Esophagus squamous epithelium (tissue), 5 donors: Measurements from ENCODE around the gene SLC39A1. TPM values are rescaled to one million over a fixed set of nuclear protein-coding genes. Genes with fewer than 3 reads are reported as not detected.

Source experiments
- DNase-seq: peaks from one replicate; lab custom pipeline; 2025; lab: John Stamatoyannopoulos, UW
- H3K27ac ChIP-seq, 4 donors: fragments of 200-600 bp; sonication (generic); one replicate each; pipeline ENCODE4 v1.5.1; 2016 to 2019; ENCODE audit warnings: mild to moderate bottlenecking in 1 of 4
- H3K27me3 ChIP-seq, 4 donors: fragments of 200-600 bp; sonication (generic); 1 replicate in 3 of 4; 2 replicates in 1 of 4; pipeline versions ENCODE4 v1.5.1 to v1.6.0; 2017 to 2021; ENCODE audit warnings: antibody characterized with exemption in 1 of 4
- H3K36me3 ChIP-seq, 3 donors: fragments of 200-600 bp; sonication (generic); one replicate each; pipeline ENCODE4 v1.5.1; 2016 to 2019
- H3K4me1 ChIP-seq, 3 donors: fragments of 200-600 bp; sonication (generic); one replicate each; pipeline ENCODE4 v1.5.1; 2017 to 2019
- H3K4me3 ChIP-seq, 4 donors: fragments of 200-600 bp; sonication (generic); 1 replicate in 3 of 4; 2 replicates in 1 of 4; pipeline ENCODE4 v1.5.1; 2016 to 2019; ENCODE audit warnings: mild to moderate bottlenecking in 2 of 4, moderate library complexity in 1 of 4
- H3K9me3 ChIP-seq, 3 donors: fragments of 200-600 bp; sonication (generic); one replicate each; pipeline ENCODE4 v1.5.1; 2016 to 2019
- POLR2A ChIP-seq, 4 donors: fragments of 450-650 bp; IDR thresholded peaks; one replicate each; pipeline ENCODE4 v1.6.1; 2017; ENCODE audit warnings: antibody characterized with exemption in 4 of 4, mild to moderate bottlenecking in 4 of 4, moderate library complexity in 3 of 4
- WGBS, 2 donors: methylation state at CpG; one replicate each; pipeline ENCODE4 v1.1.5; 2018; 5-methylcytosine and 5-hydroxymethylcytosine counted together
- intact Hi-C: fragments of 100-400 bp; cut with DNase I; formaldehyde crosslinking; loops from one replicate; pipeline ENCODE4 v1.15.0; 2022
- total RNA-seq, 4 donors: library from RNA; depleted of rRNA; stranded (reverse); fragments of >200 nt; gene quantifications; one replicate each; pipeline ENCODE4 v1.1.0, GENCODE V29; 2016
- TF ChIP-seq, protein P1 (sequence below), 6 experiments: fragments of 450-650 bp in 4 of 6; fragments of 200-600 bp in 2 of 6; sonication (generic) in 2 of 6; IDR thresholded peaks; one replicate each; pipeline ENCODE4 v1.5.1; 2016 to 2019; ENCODE audit warnings: antibody characterized with exemption in 6 of 6, mild to moderate bottlenecking in 4 of 6, moderate library complexity in 4 of 6
- donor health status: DM: yes; HTN: yes; CAD: no.

The SLC39A1 gene
- total RNA-seq, 4 donors from 2014 or later: 42.5 to 74.2 (median 58.8) TPM

DNA sequence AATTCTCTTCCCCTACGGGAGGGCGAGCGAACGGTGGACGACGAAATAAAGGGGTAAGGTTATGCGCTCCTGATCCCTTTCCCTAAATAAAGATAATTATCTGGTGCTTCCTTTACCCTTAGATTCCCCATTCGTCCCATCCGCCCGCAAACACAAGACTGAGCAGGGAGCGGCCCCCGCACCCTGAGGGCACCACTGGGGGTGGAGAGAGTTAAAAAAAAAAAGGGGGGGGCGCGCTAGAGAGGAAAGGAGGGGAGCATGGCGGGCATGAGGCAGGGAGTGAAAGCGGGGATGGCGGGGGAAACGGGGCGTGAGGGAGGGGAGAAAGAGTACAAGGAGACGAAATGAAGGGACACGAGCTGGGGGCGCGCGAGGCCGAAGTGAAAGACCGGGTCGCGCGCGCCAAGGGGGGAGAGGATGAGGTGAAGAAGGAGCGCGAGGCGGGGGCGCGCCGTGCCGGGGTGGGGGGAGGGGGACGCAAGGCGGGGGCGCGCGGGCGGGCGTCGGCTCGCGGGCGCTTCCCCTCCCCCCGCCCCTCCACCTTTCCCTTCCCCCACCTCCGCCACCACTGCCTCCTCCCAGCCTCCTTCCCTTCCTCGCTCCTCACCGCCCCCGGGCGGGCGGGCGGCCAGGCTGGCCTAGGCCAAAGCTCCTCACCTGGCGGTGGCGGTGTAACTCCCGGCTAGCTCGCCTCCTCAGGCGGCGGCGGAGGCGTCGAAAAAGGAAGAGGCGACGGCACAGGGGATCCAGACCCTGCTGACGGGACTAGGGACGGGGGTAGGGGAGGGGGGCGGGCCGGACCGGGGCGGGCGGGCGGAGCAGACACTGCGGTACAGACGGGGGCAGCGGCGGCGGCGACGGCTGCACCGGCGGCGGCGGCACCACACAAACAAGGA is 41.0 kb downstream of the SLC39A1 start:
- Histone ChIP-seq H3K36me3 (peaks cover 0 to 6% (median 0%) of the 10 kb centered on the region in 3 donors), H3K9me3 (no peaks in the 10 kb centered on the region), H3K27ac (peak overlapping the region; percentile 86 to 97 (median 91)), H3K4me3 (peak overlapping the region; percentile 65 to 95 (median 84)), H3K4me1 (peaks cover 26 to 53% (median 30%) of the 10 kb centered on the region in 3 donors), H3K27me3 (no peaks in the 10 kb centered on the region)
- WGBS, 2 donors: 0 to 1% methylated on average over 12 to 49 of the region's 86 CpGs
- TF ChIP-seq, protein P1, sequence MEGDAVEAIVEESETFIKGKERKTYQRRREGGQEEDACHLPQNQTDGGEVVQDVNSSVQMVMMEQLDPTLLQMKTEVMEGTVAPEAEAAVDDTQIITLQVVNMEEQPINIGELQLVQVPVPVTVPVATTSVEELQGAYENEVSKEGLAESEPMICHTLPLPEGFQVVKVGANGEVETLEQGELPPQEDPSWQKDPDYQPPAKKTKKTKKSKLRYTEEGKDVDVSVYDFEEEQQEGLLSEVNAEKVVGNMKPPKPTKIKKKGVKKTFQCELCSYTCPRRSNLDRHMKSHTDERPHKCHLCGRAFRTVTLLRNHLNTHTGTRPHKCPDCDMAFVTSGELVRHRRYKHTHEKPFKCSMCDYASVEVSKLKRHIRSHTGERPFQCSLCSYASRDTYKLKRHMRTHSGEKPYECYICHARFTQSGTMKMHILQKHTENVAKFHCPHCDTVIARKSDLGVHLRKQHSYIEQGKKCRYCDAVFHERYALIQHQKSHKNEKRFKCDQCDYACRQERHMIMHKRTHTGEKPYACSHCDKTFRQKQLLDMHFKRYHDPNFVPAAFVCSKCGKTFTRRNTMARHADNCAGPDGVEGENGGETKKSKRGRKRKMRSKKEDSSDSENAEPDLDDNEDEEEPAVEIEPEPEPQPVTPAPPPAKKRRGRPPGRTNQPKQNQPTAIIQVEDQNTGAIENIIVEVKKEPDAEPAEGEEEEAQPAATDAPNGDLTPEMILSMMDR (IDR thresholded peaks at IDR 0.05): peak in 2 of 6 experiments; percentile 5 to 11
- no peak for TF ChIP-seq POLR2A (IDR thresholded peaks at IDR 0.05)
- DNase-seq: no peak
- intact Hi-C loops: no loop called here

DNA sequence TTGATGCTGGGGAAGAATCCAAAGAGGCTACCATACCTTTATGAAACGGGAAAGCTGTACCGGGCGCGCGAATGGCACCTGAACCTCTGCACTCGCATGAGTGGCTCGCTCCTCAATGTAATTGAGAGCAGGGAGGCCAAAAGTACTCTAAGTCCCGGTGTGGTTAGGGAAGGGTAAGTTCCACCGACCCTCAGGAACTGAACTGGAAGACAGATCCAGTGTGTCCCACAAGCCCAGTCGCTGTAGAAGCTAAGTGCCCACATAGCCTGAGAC is 41.6 kb downstream of the SLC39A1 start:
- H3K4me3 ChIP-seq: peak overlapping the region; percentile 65 to 95 (median 84)

DNA sequence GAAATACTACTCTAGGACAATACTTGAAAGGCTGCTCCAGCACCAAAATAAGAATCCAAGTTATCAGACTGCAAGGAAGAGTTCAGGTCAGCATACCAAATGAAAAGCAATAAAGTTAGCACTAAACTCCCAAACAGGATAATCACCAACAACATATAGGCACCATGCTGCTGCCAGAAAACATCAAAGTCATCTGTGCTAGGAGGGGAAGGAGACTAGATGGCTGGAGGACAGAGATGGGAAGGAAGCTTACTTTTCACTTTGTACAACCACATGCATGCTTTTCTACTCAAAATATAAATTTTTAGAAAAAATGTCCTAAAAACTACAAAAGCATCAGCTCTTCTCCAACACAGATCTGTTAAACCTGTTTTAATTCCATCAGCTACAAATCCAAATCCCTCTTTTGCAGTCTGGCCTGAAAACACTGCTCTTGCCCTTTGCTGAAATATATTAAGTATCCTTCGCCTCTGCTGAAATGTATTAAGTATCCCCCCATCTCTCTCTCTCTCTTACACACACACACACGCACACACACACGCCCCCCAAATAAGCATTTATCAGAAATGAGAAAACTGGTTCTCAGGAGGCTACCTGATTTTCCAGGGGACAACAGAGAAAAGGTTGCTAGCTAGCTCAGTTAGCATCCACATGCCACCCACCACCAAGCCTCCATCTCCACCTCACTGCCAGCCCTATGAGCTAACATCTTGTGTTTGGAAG is 42.1 kb downstream of the SLC39A1 start:
- Histone ChIP-seq H3K4me1 (peaks cover 26 to 55% (median 30%) of the 10 kb centered on the region in 3 donors), H3K27me3 (no peaks in the 10 kb centered on the region), H3K27ac (peak overlapping the region; percentile 86 to 97 (median 91)), H3K9me3 (no peaks in the 10 kb centered on the region), H3K4me3 (peak overlapping the region; percentile 65 to 95 (median 84)), H3K36me3 (peaks cover 0 to 11% (median 0%) of the 10 kb centered on the region in 3 donors)
- intact Hi-C loops: no loop called here
- WGBS, 2 donors: 18% methylated on average over 3 of the region's 3 CpGs
- DNase-seq: no peak
- TF ChIP-seq, protein P1 (IDR thresholded peaks at IDR 0.05): no peak
- TF ChIP-seq POLR2A (IDR thresholded peaks at IDR 0.05): no peak

More for the DNA sequence above, 41.6 kb downstream of the SLC39A1 start:
- Histone ChIP-seq H3K27me3 (no peaks in the 10 kb centered on the region), H3K9me3 (no peaks in the 10 kb centered on the region), H3K36me3 (peaks cover 0 to 11% (median 0%) of the 10 kb centered on the region in 3 donors), H3K4me1 (peaks cover 26 to 53% (median 30%) of the 10 kb centered on the region in 3 donors), H3K27ac (peak overlapping the region; percentile 86 to 97 (median 91))
- WGBS, 2 donors: 0 to 3% methylated on average over 6 to 8 of the region's 10 CpGs
- no peak for DNase-seq
- TF ChIP-seq POLR2A (IDR thresholded peaks at IDR 0.05): no peak
- TF ChIP-seq, protein P1 (IDR thresholded peaks at IDR 0.05): no peak
- intact Hi-C loops: no loop called here

DNA sequence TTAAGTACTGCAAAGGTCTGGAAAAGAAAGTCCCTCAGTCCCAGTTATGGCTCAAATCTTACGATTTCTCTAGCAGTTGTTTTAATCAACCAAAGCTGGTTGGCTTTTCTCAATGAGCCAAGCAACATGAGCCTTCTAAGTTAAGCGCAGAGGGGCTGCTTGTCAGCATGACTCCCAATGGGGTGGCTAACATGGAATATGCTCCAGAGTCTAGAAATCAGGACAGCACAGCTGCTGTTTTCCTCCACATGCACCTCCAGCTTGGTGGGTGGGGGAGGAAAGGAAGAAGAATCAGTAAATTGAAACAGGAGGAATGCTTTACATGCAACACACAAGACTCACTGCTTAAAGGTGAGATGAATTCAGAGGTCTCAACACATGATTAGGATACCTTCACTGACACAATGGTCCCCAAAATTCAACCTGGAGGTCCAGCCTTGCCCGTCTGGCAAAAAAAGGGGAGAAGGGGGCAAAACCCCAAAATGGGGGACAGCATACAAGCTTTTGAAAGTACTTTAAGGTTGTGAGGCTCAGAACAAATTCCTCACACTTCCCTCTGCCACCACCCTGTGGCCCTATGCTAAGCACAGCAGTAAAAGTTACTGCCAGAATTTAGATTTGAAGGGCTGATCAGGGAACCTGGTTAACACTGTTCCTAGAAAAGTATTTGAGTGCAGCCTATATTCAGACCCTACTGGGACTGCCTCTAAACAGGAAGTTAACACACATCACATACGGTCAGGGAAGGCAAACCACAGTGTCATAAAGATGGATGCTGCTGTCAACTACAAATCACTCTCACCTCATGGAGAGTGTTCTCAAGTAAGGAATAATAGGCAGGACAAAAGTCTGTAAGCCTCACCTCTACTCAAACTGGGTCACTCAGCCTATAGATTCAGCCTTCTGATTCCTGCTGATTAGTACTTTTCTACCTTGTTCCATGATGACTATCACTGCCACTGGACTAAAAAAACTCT is 43.2 kb downstream of the SLC39A1 start:
- Histone ChIP-seq H3K4me3 (peak overlapping the region in 1 of 4 donors; percentile 76), H3K9me3 (no peaks in the 10 kb centered on the region), H3K27me3 (no peaks in the 10 kb centered on the region), H3K27ac (peak overlapping the region in 2 of 4 donors; percentile 39 to 97), H3K36me3 (peaks cover 0 to 15% (median 0%) of the 10 kb centered on the region in 3 donors), H3K4me1 (peaks cover 26 to 62% (median 30%) of the 10 kb centered on the region in 3 donors)
- TF ChIP-seq, protein P1 (IDR thresholded peaks at IDR 0.05): peak in 2 of 6 experiments; percentile 9 to 12
- no peak for TF ChIP-seq POLR2A (IDR thresholded peaks at IDR 0.05)
- DNase-seq: no peak
- intact Hi-C loops: no loop called here
- 40 to 44% methylated on average over 4 of the region's 4 CpGs for WGBS, 2 donors
